ENCODE data around the gene B3GLCT. TPM values are rescaled to one million over a fixed set of nuclear protein-coding genes. Genes with fewer than 3 reads are reported as not detected.

Gene B3GLCT
- total and polyA plus RNA-seq, 4 donors, result 1.5 to 3.6 (median 2.2) TPM

GRCh38 chr13:31322026-31322425 lies 122.3 kb downstream of the B3GLCT start (continued):
- TF ChIP-seq ZBTB33 (IDR thresholded peaks at IDR 0.05), result no peak
- TF ChIP-seq SP1 (IDR thresholded peaks at IDR 0.05), result no peak
- TF ChIP-seq TAF1 (conservative IDR thresholded peaks at IDR 0.05), result no peak
- no peak for TF ChIP-seq HNF4A (conservative IDR thresholded peaks at IDR 0.05)
- TF ChIP-seq FOXA1 (IDR thresholded peaks at IDR 0.05), result no peak
- TF ChIP-seq HNF4G (IDR thresholded peaks at IDR 0.05), result no peak

GRCh38 chr13:31322702-31323405 lies 123.1 kb downstream of the B3GLCT start:
- TF ChIP-seq EGR1 (IDR thresholded peaks at IDR 0.05; ENCODE audit: low read depth in 2 of 2) (no peak), FOXA1 (IDR thresholded peaks at IDR 0.05) (no peak), JUND (IDR thresholded peaks at IDR 0.05) (no peak), SP1 (IDR thresholded peaks at IDR 0.05) (no peak), FOXA2 (IDR thresholded peaks at IDR 0.05) (no peak), ATF3 (IDR thresholded peaks at IDR 0.05) (no peak), HNF4G (IDR thresholded peaks at IDR 0.05) (no peak), YY1 (IDR thresholded peaks at IDR 0.05) (no peak), RXRA (IDR thresholded peaks at IDR 0.05) (no peak), HNF4A (conservative IDR thresholded peaks at IDR 0.05) (no peak), RAD21 (IDR thresholded peaks at IDR 0.05) (no peak), GABPA (IDR thresholded peaks at IDR 0.05 in 1 of 2, conservative IDR thresholded peaks at IDR 0.05 in 1 of 2) (no peak)
- WGBS, result 99% methylated on average over 6 of the region's 6 CpGs
- H3K4me1 ChIP-seq (ENCODE audit: control insufficient read depth in 4 of 4, insufficient read depth in 4 of 4, low read length in 3 of 4), result no peaks in the 10 kb centered on the region
- DNase-seq (ENCODE audit: low spot score), result no peak
- no peak overlapping the region for H3K4me3 ChIP-seq (ENCODE audit: low read depth in 1 of 3, low read length in 3 of 3)
- no peaks in the 10 kb centered on the region for H3K9me3 ChIP-seq (ENCODE audit: control insufficient read depth in 4 of 4, low read length in 3 of 4)
- H3K36me3 ChIP-seq (ENCODE audit: control insufficient read depth in 4 of 4, insufficient read depth in 3 of 4, low read depth in 1 of 4, low read length in 3 of 4), result peaks cover 0 to 3% (median 0%) of the 10 kb centered on the region in 4 donors
- H3K27me3 ChIP-seq (ENCODE audit: control insufficient read depth in 4 of 4, insufficient read depth in 4 of 4, low read length in 3 of 4), result no peaks in the 10 kb centered on the region
- no peak overlapping the region for H3K27ac ChIP-seq (ENCODE audit: low read depth in 1 of 2, low read length in 2 of 2)
- no peak overlapping the region for H3K9ac ChIP-seq (ENCODE audit: low read depth in 1 of 2, low read length in 2 of 2)

GRCh38 chr13:31327182-31327860 lies 127.5 kb downstream of the B3GLCT start:
- Histone ChIP-seq H3K4me3 (ENCODE audit: low read depth in 1 of 3, low read length in 3 of 3) (no peak overlapping the region), H3K27me3 (ENCODE audit: control insufficient read depth in 4 of 4, insufficient read depth in 4 of 4, low read length in 3 of 4) (no peaks in the 10 kb centered on the region), H3K36me3 (ENCODE audit: control insufficient read depth in 4 of 4, insufficient read depth in 3 of 4, low read depth in 1 of 4, low read length in 3 of 4) (peaks cover 0 to 5% (median 0%) of the 10 kb centered on the region in 4 donors), H3K4me1 (ENCODE audit: control insufficient read depth in 4 of 4, insufficient read depth in 4 of 4, low read length in 3 of 4) (no peaks in the 10 kb centered on the region), H3K9ac (ENCODE audit: low read depth in 1 of 2, low read length in 2 of 2) (no peak overlapping the region), H3K27ac (ENCODE audit: low read depth in 1 of 2, low read length in 2 of 2) (no peak overlapping the region), H3K9me3 (ENCODE audit: control insufficient read depth in 4 of 4, low read length in 3 of 4) (no peaks in the 10 kb centered on the region)
- DNase-seq (ENCODE audit: low spot score), result no peak
- 95% methylated on average over 7 of the region's 7 CpGs for WGBS
- no peak for TF ChIP-seq SP1 (IDR thresholded peaks at IDR 0.05)
- no peak for TF ChIP-seq MAX (IDR thresholded peaks at IDR 0.05)
- no peak for TF ChIP-seq EGR1 (IDR thresholded peaks at IDR 0.05; ENCODE audit: low read depth in 2 of 2)
- TF ChIP-seq NR2F2 (IDR thresholded peaks at IDR 0.05), result no peak
- TF ChIP-seq HNF4G (IDR thresholded peaks at IDR 0.05), result no peak
- no peak for TF ChIP-seq ZBTB33 (IDR thresholded peaks at IDR 0.05)
- TF ChIP-seq FOXA1 (IDR thresholded peaks at IDR 0.05), result no peak
- TF ChIP-seq HNF4A (conservative IDR thresholded peaks at IDR 0.05), result no peak
- TF ChIP-seq GABPA (IDR thresholded peaks at IDR 0.05 in 1 of 2, conservative IDR thresholded peaks at IDR 0.05 in 1 of 2), result no peak
- TF ChIP-seq FOXA2 (IDR thresholded peaks at IDR 0.05), result no peak
- no peak for TF ChIP-seq RAD21 (IDR thresholded peaks at IDR 0.05)

Data from liver (tissue), 9 donors.